Measurements from ENCODE around the gene LRRC4C.

DNA sequence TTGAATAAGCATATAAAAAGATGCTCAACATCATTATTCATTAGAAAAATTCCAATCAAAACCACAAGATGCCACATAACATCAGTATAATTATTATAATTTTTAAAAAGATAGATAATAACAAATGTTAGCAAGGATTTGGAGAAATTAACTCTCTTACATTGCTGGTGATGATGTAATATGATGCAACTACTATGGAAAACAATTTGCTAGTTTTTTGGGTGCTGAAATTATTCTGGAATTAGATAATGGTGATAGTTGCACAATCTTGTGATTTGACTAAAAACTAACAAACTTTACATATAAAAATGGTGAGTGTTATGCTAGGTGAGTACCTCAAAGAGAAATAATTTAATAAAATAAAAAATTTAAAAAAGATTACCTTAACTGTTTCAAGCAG lies 412.2 kb downstream of the LRRC4C start:
- TF ChIP-seq, protein P1, sequence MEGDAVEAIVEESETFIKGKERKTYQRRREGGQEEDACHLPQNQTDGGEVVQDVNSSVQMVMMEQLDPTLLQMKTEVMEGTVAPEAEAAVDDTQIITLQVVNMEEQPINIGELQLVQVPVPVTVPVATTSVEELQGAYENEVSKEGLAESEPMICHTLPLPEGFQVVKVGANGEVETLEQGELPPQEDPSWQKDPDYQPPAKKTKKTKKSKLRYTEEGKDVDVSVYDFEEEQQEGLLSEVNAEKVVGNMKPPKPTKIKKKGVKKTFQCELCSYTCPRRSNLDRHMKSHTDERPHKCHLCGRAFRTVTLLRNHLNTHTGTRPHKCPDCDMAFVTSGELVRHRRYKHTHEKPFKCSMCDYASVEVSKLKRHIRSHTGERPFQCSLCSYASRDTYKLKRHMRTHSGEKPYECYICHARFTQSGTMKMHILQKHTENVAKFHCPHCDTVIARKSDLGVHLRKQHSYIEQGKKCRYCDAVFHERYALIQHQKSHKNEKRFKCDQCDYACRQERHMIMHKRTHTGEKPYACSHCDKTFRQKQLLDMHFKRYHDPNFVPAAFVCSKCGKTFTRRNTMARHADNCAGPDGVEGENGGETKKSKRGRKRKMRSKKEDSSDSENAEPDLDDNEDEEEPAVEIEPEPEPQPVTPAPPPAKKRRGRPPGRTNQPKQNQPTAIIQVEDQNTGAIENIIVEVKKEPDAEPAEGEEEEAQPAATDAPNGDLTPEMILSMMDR (IDR thresholded peaks at IDR 0.05): no peak
- TF ChIP-seq EZH2phosphoT487 (IDR thresholded peaks at IDR 0.05; ENCODE audit: borderline replicate concordance, low read depth): no peak
- TF ChIP-seq, protein P2, sequence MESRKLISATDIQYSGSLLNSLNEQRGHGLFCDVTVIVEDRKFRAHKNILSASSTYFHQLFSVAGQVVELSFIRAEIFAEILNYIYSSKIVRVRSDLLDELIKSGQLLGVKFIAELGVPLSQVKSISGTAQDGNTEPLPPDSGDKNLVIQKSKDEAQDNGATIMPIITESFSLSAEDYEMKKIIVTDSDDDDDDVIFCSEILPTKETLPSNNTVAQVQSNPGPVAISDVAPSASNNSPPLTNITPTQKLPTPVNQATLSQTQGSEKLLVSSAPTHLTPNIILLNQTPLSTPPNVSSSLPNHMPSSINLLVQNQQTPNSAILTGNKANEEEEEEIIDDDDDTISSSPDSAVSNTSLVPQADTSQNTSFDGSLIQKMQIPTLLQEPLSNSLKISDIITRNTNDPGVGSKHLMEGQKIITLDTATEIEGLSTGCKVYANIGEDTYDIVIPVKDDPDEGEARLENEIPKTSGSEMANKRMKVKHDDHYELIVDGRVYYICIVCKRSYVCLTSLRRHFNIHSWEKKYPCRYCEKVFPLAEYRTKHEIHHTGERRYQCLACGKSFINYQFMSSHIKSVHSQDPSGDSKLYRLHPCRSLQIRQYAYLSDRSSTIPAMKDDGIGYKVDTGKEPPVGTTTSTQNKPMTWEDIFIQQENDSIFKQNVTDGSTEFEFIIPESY (IDR thresholded peaks at IDR 0.05; ENCODE audit: borderline replicate concordance, low read depth): no peak
- TF ChIP-seq CHD2 (IDR thresholded peaks at IDR 0.05; ENCODE audit: low read length, partially characterized antibody): no peak
- no peak for TF ChIP-seq RFX5 (IDR thresholded peaks at IDR 0.05; ENCODE audit: low read length)
- TF ChIP-seq ELF1 (IDR thresholded peaks at IDR 0.05): no peak
- TF ChIP-seq MXI1 (IDR thresholded peaks at IDR 0.05; ENCODE audit: low read depth, low read length): no peak
- no peak for TF ChIP-seq MEF2A (IDR thresholded peaks at IDR 0.05; ENCODE audit: borderline replicate concordance, low read depth)

Measured in SK-N-SH (cell line).